GM12801 (cell line): ENCODE measurements around the gene SPAAR.

Experiments used
- TF ChIP-seq, protein P1 (sequence below): IDR thresholded peaks from one replicate; pipeline ENCODE4 v1.5.1; 2011; ENCODE audit warnings: control low read depth; ENCODE audit not compliant: insufficient read length; ENCODE audit errors: extremely low read depth

Gene SPAAR

DNA sequence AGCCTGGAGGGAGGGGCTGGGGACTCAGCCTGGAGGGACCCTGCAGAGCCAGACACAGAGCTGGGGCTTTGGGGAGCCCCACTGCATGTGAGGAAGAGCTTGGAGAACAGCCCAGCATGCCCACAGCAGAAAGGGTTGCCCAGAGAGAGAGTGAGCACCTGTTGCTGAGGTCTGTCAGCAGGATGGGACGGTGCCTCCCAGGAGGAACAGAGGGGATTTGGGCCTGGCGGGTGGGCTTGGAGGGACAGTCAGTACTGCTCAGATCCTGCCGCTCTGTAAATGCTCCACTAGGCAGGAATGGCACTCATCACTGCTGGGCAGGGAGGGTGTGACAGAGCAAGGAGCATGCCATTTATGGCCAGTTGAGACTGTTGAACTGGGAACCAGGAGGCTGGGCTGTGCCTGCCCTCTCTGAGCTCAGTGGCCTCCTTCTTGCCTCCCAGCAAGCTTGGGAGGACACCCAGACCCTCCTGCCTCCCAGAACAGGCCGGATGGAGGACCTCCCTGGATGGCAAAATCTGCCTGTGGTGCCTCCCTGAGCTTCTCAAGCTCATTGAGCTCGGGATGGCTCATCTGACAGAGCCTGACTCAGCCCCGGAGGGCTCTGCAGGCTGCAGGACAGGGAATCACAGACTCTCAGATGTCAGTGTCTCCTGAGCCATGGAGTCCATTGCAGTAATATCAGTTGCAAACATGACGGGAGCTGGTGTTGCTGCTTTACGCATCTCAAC lies 4.1 kb upstream of the SPAAR start:
- TF ChIP-seq, protein P1, sequence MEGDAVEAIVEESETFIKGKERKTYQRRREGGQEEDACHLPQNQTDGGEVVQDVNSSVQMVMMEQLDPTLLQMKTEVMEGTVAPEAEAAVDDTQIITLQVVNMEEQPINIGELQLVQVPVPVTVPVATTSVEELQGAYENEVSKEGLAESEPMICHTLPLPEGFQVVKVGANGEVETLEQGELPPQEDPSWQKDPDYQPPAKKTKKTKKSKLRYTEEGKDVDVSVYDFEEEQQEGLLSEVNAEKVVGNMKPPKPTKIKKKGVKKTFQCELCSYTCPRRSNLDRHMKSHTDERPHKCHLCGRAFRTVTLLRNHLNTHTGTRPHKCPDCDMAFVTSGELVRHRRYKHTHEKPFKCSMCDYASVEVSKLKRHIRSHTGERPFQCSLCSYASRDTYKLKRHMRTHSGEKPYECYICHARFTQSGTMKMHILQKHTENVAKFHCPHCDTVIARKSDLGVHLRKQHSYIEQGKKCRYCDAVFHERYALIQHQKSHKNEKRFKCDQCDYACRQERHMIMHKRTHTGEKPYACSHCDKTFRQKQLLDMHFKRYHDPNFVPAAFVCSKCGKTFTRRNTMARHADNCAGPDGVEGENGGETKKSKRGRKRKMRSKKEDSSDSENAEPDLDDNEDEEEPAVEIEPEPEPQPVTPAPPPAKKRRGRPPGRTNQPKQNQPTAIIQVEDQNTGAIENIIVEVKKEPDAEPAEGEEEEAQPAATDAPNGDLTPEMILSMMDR = no peak

DNA sequence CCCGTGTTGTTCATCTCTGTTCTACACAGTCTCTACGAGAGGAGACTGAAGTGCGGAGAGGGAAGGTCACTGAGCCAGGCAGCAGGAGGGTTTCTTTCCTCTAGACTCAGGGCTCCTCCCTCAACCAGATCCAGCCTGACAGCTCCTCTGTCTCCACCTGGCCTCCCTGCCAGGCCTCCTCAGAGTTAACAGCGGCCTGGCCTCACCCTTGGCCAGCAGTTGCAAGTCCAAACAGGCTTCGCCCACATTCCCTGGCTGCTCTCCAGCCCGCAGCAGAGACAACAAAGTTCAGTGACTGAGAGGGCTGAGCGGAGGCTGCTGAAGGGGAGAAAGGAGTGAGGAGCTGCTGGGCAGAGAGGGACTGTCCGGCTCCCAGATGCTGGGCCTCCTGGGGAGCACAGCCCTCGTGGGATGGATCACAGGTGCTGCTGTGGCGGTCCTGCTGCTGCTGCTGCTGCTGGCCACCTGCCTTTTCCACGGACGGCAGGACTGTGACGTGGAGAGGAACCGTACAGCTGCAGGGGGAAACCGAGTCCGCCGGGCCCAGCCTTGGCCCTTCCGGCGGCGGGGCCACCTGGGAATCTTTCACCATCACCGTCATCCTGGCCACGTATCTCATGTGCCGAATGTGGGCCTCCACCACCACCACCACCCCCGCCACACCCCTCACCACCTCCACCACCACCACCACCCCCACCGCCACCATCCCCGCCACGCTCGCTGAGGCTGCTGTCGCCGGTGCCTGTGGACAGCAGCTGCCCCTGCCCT lies 3.2 kb upstream of the SPAAR start, which contains the start of gene HRCT1:
TSS of gene HRCT1 (plus strand) at position 291 of the 768 bp plus-strand sequence. CDS start at position 377, 86 bp downstream.
- TF ChIP-seq, protein P1 = no peak

- TF ChIP-seq, protein P1 = no peak
Observed at GRCh38 chr9:35906923-35907699, 2.2 kb upstream of the SPAAR start.

DNA sequence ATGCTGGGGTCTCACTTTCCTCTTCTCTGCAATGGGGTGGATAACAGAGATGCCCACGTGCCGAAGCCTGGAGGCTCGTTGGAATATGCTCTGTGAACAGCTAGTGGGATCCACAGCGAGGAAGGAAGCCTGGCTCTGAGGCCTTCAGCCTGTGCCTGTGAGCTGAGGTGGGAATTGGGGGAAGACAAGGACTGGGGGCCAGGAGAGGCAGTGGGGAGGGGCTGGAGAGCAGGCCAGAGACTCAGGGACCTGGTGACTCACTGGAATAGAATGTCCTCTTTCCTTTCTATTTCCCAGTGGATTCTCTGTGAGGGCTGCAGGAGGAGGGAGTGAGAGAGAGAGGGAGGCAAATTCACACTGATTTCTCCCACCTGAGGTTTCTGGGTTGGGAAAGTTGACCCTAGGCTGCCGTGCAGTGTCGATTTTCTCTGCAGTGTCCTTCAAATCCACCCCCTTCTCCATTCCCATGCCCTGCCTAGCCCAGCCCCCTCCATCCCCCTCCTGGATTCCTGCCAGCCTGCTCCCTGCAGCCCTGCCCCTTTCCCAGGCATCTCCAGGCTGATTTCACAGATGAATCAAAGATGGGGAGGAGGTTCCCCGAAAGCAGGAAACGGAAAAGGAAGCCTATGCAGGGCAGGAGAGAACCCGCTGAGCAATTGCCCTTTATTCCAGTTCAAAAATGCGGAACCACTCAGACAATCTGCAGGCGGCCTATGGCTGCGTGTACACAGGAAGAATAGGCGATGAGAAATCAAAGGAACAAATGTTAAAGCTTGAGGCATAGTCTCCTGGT lies 1.4 kb upstream of the SPAAR start:
- TF ChIP-seq, protein P1 = no peak

- TF ChIP-seq, protein P1 = no peak
Observed at GRCh38 chr9:35908504-35909125, 675 bp upstream of the SPAAR start.

DNA sequence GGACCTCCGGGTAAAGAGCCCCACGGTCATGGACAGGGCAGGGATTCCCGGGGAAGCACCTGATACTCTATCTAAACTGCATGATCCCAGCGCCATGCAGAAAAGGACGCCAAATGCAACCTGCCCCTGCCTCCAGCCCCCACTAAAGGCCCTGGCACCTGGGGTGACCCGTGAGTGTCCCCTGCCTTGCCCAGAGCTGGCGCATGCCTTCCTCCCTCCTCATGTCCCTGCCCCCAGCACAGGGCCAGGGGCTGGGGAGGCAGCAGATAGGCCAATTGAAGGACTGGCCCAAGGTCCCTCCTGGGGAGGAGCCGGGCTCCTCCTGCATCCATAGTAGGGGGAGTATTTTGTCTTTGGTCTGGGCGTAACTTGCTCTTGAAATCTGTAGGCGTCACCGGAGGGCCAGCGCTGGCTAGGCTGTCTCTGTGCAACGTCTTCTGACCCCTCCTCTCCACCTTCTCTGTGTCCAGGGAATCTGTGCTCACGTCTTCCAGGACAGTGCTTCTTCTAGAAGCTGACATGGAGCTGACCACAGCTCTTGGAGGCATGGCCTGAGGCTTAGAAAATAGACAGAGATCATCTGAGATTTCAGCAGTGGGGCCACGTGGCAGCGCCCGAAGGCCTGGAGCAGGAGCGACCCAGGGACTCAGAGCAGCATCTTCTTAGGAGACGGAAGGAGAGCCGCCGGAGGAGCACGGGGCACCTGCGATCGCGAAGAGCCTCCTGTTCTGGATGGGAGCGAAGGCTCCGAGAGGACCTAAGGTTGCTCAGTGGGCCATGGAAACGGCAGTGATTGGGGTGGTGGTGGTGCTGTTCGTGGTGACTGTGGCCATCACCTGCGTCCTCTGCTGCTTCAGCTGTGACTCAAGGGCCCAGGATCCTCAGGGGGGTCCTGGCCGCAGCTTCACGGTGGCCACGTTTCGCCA lies 660 bp downstream of the SPAAR start:
- TF ChIP-seq, protein P1 = no peak
